ENCODE measurements around the gene CMTM8. TPM values are rescaled to one million over a fixed set of nuclear protein-coding genes. Genes with fewer than 3 reads are reported as not detected.

The CMTM8 gene
- total and polyA plus RNA-seq, 11 donors, result 1.7 to 12.1 (median 3.6) TPM

- H3K36me3 ChIP-seq, result no peaks in the 10 kb centered on the region
- intact Hi-C loops (cut with DNase I), result no loop called here
- H3K4me3 ChIP-seq, result no peak overlapping the region
- ATAC-seq, result no peak
- DNase-seq, result no peak
- H3K9me3 ChIP-seq, result no peaks in the 10 kb centered on the region
- no peaks in the 10 kb centered on the region for H3K27me3 ChIP-seq
- H3K4me1 ChIP-seq, result peaks cover 0 to 22% (median 6%) of the 10 kb centered on the region in 12 donors
- WGBS, 4 donors, result 65 to 82% (median 78%) methylated on average over 3 of the region's 3 CpGs
- TF ChIP-seq POLR2A (IDR thresholded peaks at IDR 0.05) (no peak), CTCF (IDR thresholded peaks at IDR 0.05) (no peak)
- no peak overlapping the region for H3K27ac ChIP-seq
Measured at GRCh38 chr3:32325927-32326326, 87.4 kb downstream of the CMTM8 start.

GRCh38 chr3:32326795-32327194 is 88.3 kb downstream of the CMTM8 start:
- Histone ChIP-seq H3K9me3 (no peaks in the 10 kb centered on the region), H3K27ac (no peak overlapping the region), H3K4me3 (no peak overlapping the region), H3K36me3 (no peaks in the 10 kb centered on the region), H3K27me3 (no peaks in the 10 kb centered on the region), H3K4me1 (peaks cover 0 to 14% (median 2%) of the 10 kb centered on the region in 12 donors)
- ATAC-seq (no peak), DNase-seq (no peak)
- WGBS, 4 donors, result 61 to 63% (median 62%) methylated on average over 2 of the region's 2 CpGs
- intact Hi-C loops (cut with DNase I), result no loop called here
- no peak for TF ChIP-seq POLR2A (IDR thresholded peaks at IDR 0.05)
- no peak for TF ChIP-seq CTCF (IDR thresholded peaks at IDR 0.05)

GRCh38 chr3:32334675-32335074 is 96.2 kb downstream of the CMTM8 start:
- no peak for TF ChIP-seq POLR2A (IDR thresholded peaks at IDR 0.05)
- TF ChIP-seq CTCF (IDR thresholded peaks at IDR 0.05), result no peak
- no peak overlapping the region for H3K4me3 ChIP-seq
- H3K27ac ChIP-seq, result no peak overlapping the region
- peaks cover 0 to 6% (median 0%) of the 10 kb centered on the region in 12 donors for H3K9me3 ChIP-seq
- peaks cover 0 to 16% (median 0%) of the 10 kb centered on the region in 12 donors for H3K4me1 ChIP-seq
- intact Hi-C loops (cut with DNase I), result loop anchor here in 4 of 10 donors (5.0 kb wide), 2 partner anchors 37 to 157 kb away; no protein-coding TSS in a partner anchor
- 85 to 95% (median 89%) methylated on average over 4 of the region's 4 CpGs for WGBS, 4 donors
- DNase-seq (no peak), ATAC-seq (no peak)
- no peaks in the 10 kb centered on the region for H3K27me3 ChIP-seq
- H3K36me3 ChIP-seq, result no peaks in the 10 kb centered on the region

GRCh38 chr3:32335365-32336112 is 97.1 kb downstream of the CMTM8 start:
- Histone ChIP-seq H3K4me1 (peaks cover 0 to 16% (median 0%) of the 10 kb centered on the region in 12 donors), H3K27me3 (no peaks in the 10 kb centered on the region), H3K4me3 (no peak overlapping the region), H3K27ac (no peak overlapping the region), H3K36me3 (no peaks in the 10 kb centered on the region), H3K9me3 (peaks cover 0 to 6% (median 0%) of the 10 kb centered on the region in 12 donors)
- WGBS, 4 donors, result 83 to 90% (median 84%) methylated on average over 12 to 13 of the region's 13 CpGs
- TF ChIP-seq POLR2A (IDR thresholded peaks at IDR 0.05), result no peak
- TF ChIP-seq CTCF (IDR thresholded peaks at IDR 0.05), result no peak
- intact Hi-C loops (cut with DNase I), result loop anchor here in 5 of 10 donors (2.0 to 5.0 kb wide), 3 partner anchors 38 to 158 kb away; no protein-coding TSS in a partner anchor
- DNase-seq (no peak), ATAC-seq (no peak)
